ENCODE data around the gene LRRC27.

LRRC27 gene

GRCh38 chr10:132301371-132302330 lies 30.3 kb upstream of the LRRC27 start:
- no peak for DNase-seq

GRCh38 chr10:132302421-132303310 lies 29.3 kb upstream of the LRRC27 start:
- no peak for DNase-seq

GRCh38 chr10:132303361-132304115 lies 28.5 kb upstream of the LRRC27 start:
- no peak for DNase-seq

GRCh38 chr10:132304756-132305509 lies 27.1 kb upstream of the LRRC27 start:
- no peak for DNase-seq

- no peak for DNase-seq
Measured at GRCh38 chr10:132305654-132306342, 26.2 kb upstream of the LRRC27 start.

GRCh38 chr10:132306343-132306685 lies 25.7 kb upstream of the LRRC27 start:
- no peak for DNase-seq

- peak in 2 of 4 experiments; percentile 26 to 49 for DNase-seq
Measured at GRCh38 chr10:132306864-132307751, 24.9 kb upstream of the LRRC27 start.

GRCh38 chr10:132307823-132308586 lies 24.0 kb upstream of the LRRC27 start, which contains the start of gene STK32C:
Gene STK32C, minus strand, starts transcription at chr10:132307950. Its CDS starts 117 bp downstream, at chr10:132307833.
- peak; percentile 95 to 99 (median 96) for DNase-seq

GRCh38 chr10:132308587-132309470 lies 23.2 kb upstream of the LRRC27 start:
- peak in 3 of 4 experiments; percentile 26 to 71 (median 38) for DNase-seq

GRCh38 chr10:132309471-132309865 lies 22.5 kb upstream of the LRRC27 start:
- no peak for DNase-seq

- no peak for DNase-seq
Measured at GRCh38 chr10:132309879-132310591, 22.0 kb upstream of the LRRC27 start.

- DNase-seq = peak; percentile 35 to 72 (median 54)
Measured at GRCh38 chr10:132310701-132311337, 21.2 kb upstream of the LRRC27 start.

GRCh38 chr10:132311338-132311939 lies 20.6 kb upstream of the LRRC27 start:
- DNase-seq = peak in 1 of 4 experiments; percentile 36

- no peak for DNase-seq
Measured at GRCh38 chr10:132313305-132313704, 18.7 kb upstream of the LRRC27 start.

- no peak for DNase-seq
Measured at GRCh38 chr10:132313865-132314264, 18.1 kb upstream of the LRRC27 start.

GRCh38 chr10:132314336-132314735 lies 17.7 kb upstream of the LRRC27 start:
- DNase-seq = no peak

Measured in suppressor macrophage (primary cell).